ENCODE measurements around the gene APRT. TPM values are rescaled to one million over a fixed set of nuclear protein-coding genes. Genes with fewer than 3 reads are reported as not detected.

APRT gene
- polyA plus RNA-seq, 3 donors, result 123 to 307 (median 233) TPM

GRCh38 chr16:88848557-88848956, 36.8 kb upstream of the APRT start:
- peaks cover 80% of the 10 kb centered on the region for H4K20me1 ChIP-seq (ENCODE audit: insufficient read depth, low read length)
- no peak overlapping the region for H3K27ac Mint-ChIP-seq
- H3K9ac ChIP-seq (ENCODE audit: insufficient read depth, low read length, poor library complexity, severe bottlenecking), result no peak overlapping the region
- no peak for TF ChIP-seq CTCF (IDR thresholded peaks at IDR 0.05)
- peaks cover 9 to 10% of the 10 kb centered on the region in 2 donors for H3K4me1 ChIP-seq (ENCODE audit: control insufficient read depth in 1 of 2, insufficient read depth in 2 of 2, low read length in 2 of 2)
- H3K79me2 ChIP-seq (ENCODE audit: insufficient read depth, low read length), result peaks cover 17% of the 10 kb centered on the region
- no peak overlapping the region for H3K27ac ChIP-seq (ENCODE audit: low read depth in 1 of 2, low read length in 2 of 2)
- H3K4me1 Mint-ChIP-seq, result peaks cover 15% of the 10 kb centered on the region
- intact Hi-C loops (cut with micrococcal nuclease), result no loop called here
- H2AFZ ChIP-seq (ENCODE audit: insufficient read depth, low read depth, low read length, poor library complexity, severe bottlenecking), result no peak overlapping the region
- no peak for DNase-seq
- H3K9me3 Mint-ChIP-seq, result no peaks in the 10 kb centered on the region
- no peak overlapping the region for H3K4me2 ChIP-seq (replicated peaks; ENCODE audit: extremely low read depth, low read length, poor library complexity, severe bottlenecking)
- H3K4me3 ChIP-seq (replicated peaks in 1 of 3; ENCODE audit: low read depth in 2 of 3, low read length in 3 of 3), result no peak overlapping the region
- 92% methylated on average over 20 of the region's 21 CpGs for WGBS (ENCODE audit: insufficient coverage)
- no peaks in the 10 kb centered on the region for H3K9me3 ChIP-seq (replicated peaks in 1 of 2; ENCODE audit: control insufficient read depth in 1 of 2, insufficient read depth in 1 of 2, low read length in 2 of 2)
- peaks cover 34 to 58% of the 10 kb centered on the region in 2 donors for H3K36me3 Mint-ChIP-seq
- peaks cover 24 to 26% of the 10 kb centered on the region in 2 donors for H3K36me3 ChIP-seq (replicated peaks in 1 of 2; ENCODE audit: control insufficient read depth in 1 of 2, insufficient read depth in 2 of 2, low read length in 2 of 2)
- H3K27me3 ChIP-seq (ENCODE audit: control insufficient read depth in 2 of 2, insufficient read depth in 2 of 2, low read length in 2 of 2), result no peaks in the 10 kb centered on the region
- H3K4me3 Mint-ChIP-seq, result no peak overlapping the region
- peaks cover 0 to 2% (median 0%) of the 10 kb centered on the region in 3 donors for H3K27me3 Mint-ChIP-seq (ENCODE audit: low read depth in 3 of 3)

GRCh38 chr16:88847654-88848053, 35.9 kb upstream of the APRT start:
- H3K4me1 Mint-ChIP-seq, result peaks cover 7% of the 10 kb centered on the region
- H3K4me3 Mint-ChIP-seq, result no peak overlapping the region
- Histone ChIP-seq H3K27me3 (ENCODE audit: control insufficient read depth in 2 of 2, insufficient read depth in 2 of 2, low read length in 2 of 2) (no peaks in the 10 kb centered on the region), H3K4me2 (replicated peaks; ENCODE audit: extremely low read depth, low read length, poor library complexity, severe bottlenecking) (no peak overlapping the region), H3K36me3 (replicated peaks in 1 of 2; ENCODE audit: control insufficient read depth in 1 of 2, insufficient read depth in 2 of 2, low read length in 2 of 2) (peaks cover 33% of the 10 kb centered on the region in 2 donors), H3K9ac (ENCODE audit: insufficient read depth, low read length, poor library complexity, severe bottlenecking) (no peak overlapping the region), H4K20me1 (ENCODE audit: insufficient read depth, low read length) (peaks cover 80% of the 10 kb centered on the region), H3K9me3 (replicated peaks in 1 of 2; ENCODE audit: control insufficient read depth in 1 of 2, insufficient read depth in 1 of 2, low read length in 2 of 2) (no peaks in the 10 kb centered on the region), H3K79me2 (ENCODE audit: insufficient read depth, low read length) (peaks cover 11% of the 10 kb centered on the region), H2AFZ (ENCODE audit: insufficient read depth, low read depth, low read length, poor library complexity, severe bottlenecking) (no peak overlapping the region), H3K4me3 (replicated peaks in 1 of 3; ENCODE audit: low read depth in 2 of 3, low read length in 3 of 3) (no peak overlapping the region), H3K4me1 (ENCODE audit: control insufficient read depth in 1 of 2, insufficient read depth in 2 of 2, low read length in 2 of 2) (peaks cover under 1% of the 10 kb centered on the region in 2 donors), H3K27ac (ENCODE audit: low read depth in 1 of 2, low read length in 2 of 2) (no peak overlapping the region)
- intact Hi-C loops (cut with micrococcal nuclease), result no loop called here
- DNase-seq, result no peak
- TF ChIP-seq CTCF (IDR thresholded peaks at IDR 0.05), result no peak
- peaks cover 0 to 2% (median 0%) of the 10 kb centered on the region in 3 donors for H3K27me3 Mint-ChIP-seq (ENCODE audit: low read depth in 3 of 3)
- no peaks in the 10 kb centered on the region for H3K9me3 Mint-ChIP-seq
- 98% methylated on average over 17 of the region's 18 CpGs for WGBS (ENCODE audit: insufficient coverage)
- H3K27ac Mint-ChIP-seq, result no peak overlapping the region
- peaks cover 41 to 67% of the 10 kb centered on the region in 2 donors for H3K36me3 Mint-ChIP-seq
